GM23338 (cell line): ENCODE measurements around the gene ACOT13. TPM values are rescaled to one million over a fixed set of nuclear protein-coding genes. Genes with fewer than 3 reads are reported as not detected.
A peak's percentile ranks its signal among the peaks of the same experiment; 100 is the strongest.

ENCODE experiments used
- ATAC-seq: fragments of 200-7000 bp; cut with Tn5 transposase; 3 replicates; pipeline ENCODE4 v1.9.1; 2020
- DNase-seq: peaks from one replicate; pipeline ENCODE4 v3.0.0-alpha.2; 2015; ENCODE audit warnings: low spot score
- H2AFZ ChIP-seq: fragments of 200-600 bp; sonication (generic); 2 replicates; pipeline ENCODE4 v1.8.0; 2016; ENCODE audit warnings: antibody characterized with exemption, mild to moderate bottlenecking, moderate library complexity
- H3F3A ChIP-seq: fragments of 200-600 bp; sonication (generic); replicated peaks from 2 replicates; pipeline ENCODE4 v1.8.0; 2017; ENCODE audit warnings: antibody characterized with exemption, mixed run types, low read depth
- H3K27ac ChIP-seq: fragments of 200-600 bp; sonication (generic); 2 replicates; pipeline ENCODE4 v1.6.1; 2016; ENCODE audit warnings: low read depth
- H3K27me3 ChIP-seq: fragments of 200-600 bp; sonication (generic); 2 replicates; pipeline ENCODE4 v1.8.0; 2016; ENCODE audit warnings: mild to moderate bottlenecking, mixed run types, moderate library complexity; ENCODE audit not compliant: insufficient read depth
- H3K36me3 ChIP-seq: fragments of 200-600 bp; sonication (generic); 2 replicates; pipeline ENCODE4 v1.8.0; 2016; ENCODE audit warnings: mild to moderate bottlenecking; ENCODE audit not compliant: insufficient read depth
- H3K4me1 ChIP-seq: fragments of 200-600 bp; sonication (generic); 2 replicates; pipeline ENCODE4 v1.8.0; 2016; ENCODE audit warnings: mild to moderate bottlenecking, moderate library complexity; ENCODE audit not compliant: insufficient read depth
- H3K4me2 ChIP-seq: fragments of 200-600 bp; sonication (generic); 2 replicates; pipeline ENCODE4 v1.7.1; 2017; ENCODE audit warnings: mixed run types
- H3K4me3 ChIP-seq: fragments of 200-600 bp; sonication (generic); 2 replicates; pipeline ENCODE4 v1.6.1; 2016; ENCODE audit warnings: mixed run types
- H3K79me2 ChIP-seq: fragments of 200-600 bp; sonication (generic); replicated peaks from 2 replicates; pipeline ENCODE4 v1.8.0; 2017; ENCODE audit warnings: mild to moderate bottlenecking; ENCODE audit not compliant: insufficient read depth
- H3K9me2 ChIP-seq: fragments of 200-600 bp; sonication (generic); 2 replicates; pipeline ENCODE4 v1.8.0; 2017; ENCODE audit not compliant: insufficient read depth
- H4K20me1 ChIP-seq: fragments of 200-600 bp; sonication (generic); replicated peaks from 2 replicates; pipeline ENCODE4 v1.8.0; 2017; ENCODE audit warnings: mild to moderate bottlenecking; ENCODE audit not compliant: insufficient read depth
- H3K27ac Mint-ChIP-seq: 2 replicates; pipeline ENCODE4 v1.8.0; 2020; ENCODE audit warnings: inconsistent platforms, mild to moderate bottlenecking, moderate library complexity, mixed read lengths
- H3K27me3 Mint-ChIP-seq: 3 replicates; pipeline ENCODE4 v1.8.0; 2022; ENCODE audit warnings: low read depth, mild to moderate bottlenecking, moderate library complexity, mixed read lengths, inconsistent platforms; ENCODE audit not compliant: insufficient read depth, poor library complexity
- H3K36me3 Mint-ChIP-seq: 3 replicates; pipeline ENCODE4 v1.8.0; 2021; ENCODE audit warnings: low read depth, mild to moderate bottlenecking, inconsistent platforms, moderate library complexity, mixed read lengths
- H3K4me1 Mint-ChIP-seq: 3 replicates; pipeline ENCODE4 v1.8.0; 2020; ENCODE audit warnings: mild to moderate bottlenecking, inconsistent platforms, mixed read lengths
- H3K4me3 Mint-ChIP-seq: 3 replicates; pipeline ENCODE4 v1.8.0; 2021; ENCODE audit warnings: moderate library complexity, mild to moderate bottlenecking, inconsistent platforms, mixed read lengths
- H3K9me3 Mint-ChIP-seq: 3 replicates; pipeline ENCODE4 v1.8.0; 2020; ENCODE audit warnings: moderate library complexity, mild to moderate bottlenecking, inconsistent platforms, mixed read lengths
- CREB1 ChIP-seq: fragments of 250-450 bp; sonication (Bioruptor Pico); IDR thresholded peaks from 2 replicates; pipeline ENCODE4 v1.5.0; 2020; ENCODE audit warnings: low read depth, mild to moderate bottlenecking, moderate library complexity
- EZH2 ChIP-seq: fragments of 200-600 bp; sonication (generic); IDR thresholded peaks from one replicate; pipeline ENCODE4 v1.8.0; 2017; ENCODE audit warnings: antibody characterized with exemption, mild to moderate bottlenecking, low read depth; ENCODE audit not compliant: unreplicated experiment
- EZH2phosphoT487 ChIP-seq: fragments of 200-600 bp; sonication (generic); IDR thresholded peaks from one replicate; pipeline ENCODE4 v1.8.1; 2018; ENCODE audit warnings: antibody characterized with exemption; ENCODE audit not compliant: unreplicated experiment
- JUNB ChIP-seq: IDR thresholded peaks from one replicate; pipeline ENCODE4 v1.6.1; 2016; ENCODE audit warnings: antibody characterized with exemption; ENCODE audit not compliant: unreplicated experiment
- NANOG ChIP-seq: IDR thresholded peaks from 2 replicates; pipeline ENCODE4 v1.6.1; 2016; ENCODE audit warnings: antibody characterized with exemption, borderline replicate concordance
- POLR2AphosphoS5 ChIP-seq: IDR thresholded peaks from 2 replicates; pipeline ENCODE4 v1.6.1; 2016; ENCODE audit warnings: antibody characterized with exemption, low read depth
- STAT1 ChIP-seq: IDR thresholded peaks from one replicate; pipeline ENCODE4 v1.6.1; 2016; ENCODE audit warnings: antibody characterized with exemption; ENCODE audit not compliant: unreplicated experiment
- ZNF114 ChIP-seq: fragments of 250-450 bp; sonication (Bioruptor Pico); IDR thresholded peaks from 2 replicates; pipeline ENCODE4 v1.5.0; 2020; ENCODE audit warnings: mild to moderate bottlenecking, moderate library complexity
- ZNF331 ChIP-seq: fragments of 250-450 bp; sonication (Bioruptor Pico); IDR thresholded peaks from 2 replicates; pipeline ENCODE4 v1.5.0; 2020; ENCODE audit warnings: low read depth, mild to moderate bottlenecking, moderate library complexity
- ZNF462 ChIP-seq: fragments of 250-450 bp; sonication (Bioruptor Pico); IDR thresholded peaks from 2 replicates; pipeline ENCODE4 v1.5.0; 2020; ENCODE audit warnings: mild to moderate bottlenecking, moderate library complexity
- polyA plus RNA-seq: library from polyadenylated mRNA; unstranded; fragments of >200 nt; fragmentation: Nextera tagmentation; extraction: Ambion mirVana; gene quantifications from 2 replicates; pipeline ENCODE4 v1.2.1, GENCODE V29; 2016
- total RNA-seq: library from RNA; depleted of rRNA; stranded (reverse); fragments of >200 nt; shearing (Covaris generic); gene quantifications from 2 replicates; pipeline ENCODE4 v1.2.3, GENCODE V29; 2014
- TF ChIP-seq, protein P1 (sequence below): IDR thresholded peaks from one replicate; pipeline ENCODE4 v1.6.1; 2018; ENCODE audit warnings: antibody characterized with exemption; ENCODE audit not compliant: unreplicated experiment
- TF ChIP-seq, protein P2 (sequence below): IDR thresholded peaks from 2 replicates; pipeline ENCODE4 v1.6.1; 2016; ENCODE audit warnings: antibody characterized with exemption
- TF ChIP-seq, protein P3 (sequence below), 2 experiments: fragments of 200-600 bp in 1 of 2; sonication (generic) in 1 of 2; conservative IDR thresholded peaks; 2 replicates each; pipeline versions ENCODE4 v1.5.1 to v1.6.1; 2016 to 2017; ENCODE audit warnings: antibody characterized with exemption in 2 of 2, low read depth in 2 of 2, mild to moderate bottlenecking in 2 of 2, moderate library complexity in 1 of 2

ACOT13 gene
- total and polyA plus RNA-seq, 2 experiments from 2014 or later = 17.8 to 175 TPM

- Histone ChIP-seq H3K27me3 (no peaks in the 10 kb centered on the region), H3K36me3 (peaks cover 8% of the 10 kb centered on the region), H3F3A (no peaks in the 10 kb centered on the region), H3K27ac (peak overlapping the region; percentile 14; the same call in 1 of the 2 replicates), H4K20me1 (no peaks in the 10 kb centered on the region), H3K79me2 (peaks cover 74% of the 10 kb centered on the region), H3K4me3 (no peak overlapping the region), H2AFZ (no peak overlapping the region), H3K9me2 (no peaks in the 10 kb centered on the region), H3K4me1 (peaks cover 13% of the 10 kb centered on the region), H3K4me2 (no peak overlapping the region)
- ATAC-seq (no peak), DNase-seq (no peak)
- H3K27me3 Mint-ChIP-seq = no peaks in the 10 kb centered on the region
- no peaks in the 10 kb centered on the region for H3K9me3 Mint-ChIP-seq
- TF ChIP-seq EZH2 (no peak), ZNF462 (CRISPR knock-in tag) (no peak), STAT1 (no peak), ZNF114 (CRISPR knock-in tag) (no peak), EZH2phosphoT487 (no peak), CREB1 (no peak), POLR2AphosphoS5 (no peak), JUNB (no peak), ZNF331 (no peak), NANOG (no peak)
- TF ChIP-seq, protein P1, sequence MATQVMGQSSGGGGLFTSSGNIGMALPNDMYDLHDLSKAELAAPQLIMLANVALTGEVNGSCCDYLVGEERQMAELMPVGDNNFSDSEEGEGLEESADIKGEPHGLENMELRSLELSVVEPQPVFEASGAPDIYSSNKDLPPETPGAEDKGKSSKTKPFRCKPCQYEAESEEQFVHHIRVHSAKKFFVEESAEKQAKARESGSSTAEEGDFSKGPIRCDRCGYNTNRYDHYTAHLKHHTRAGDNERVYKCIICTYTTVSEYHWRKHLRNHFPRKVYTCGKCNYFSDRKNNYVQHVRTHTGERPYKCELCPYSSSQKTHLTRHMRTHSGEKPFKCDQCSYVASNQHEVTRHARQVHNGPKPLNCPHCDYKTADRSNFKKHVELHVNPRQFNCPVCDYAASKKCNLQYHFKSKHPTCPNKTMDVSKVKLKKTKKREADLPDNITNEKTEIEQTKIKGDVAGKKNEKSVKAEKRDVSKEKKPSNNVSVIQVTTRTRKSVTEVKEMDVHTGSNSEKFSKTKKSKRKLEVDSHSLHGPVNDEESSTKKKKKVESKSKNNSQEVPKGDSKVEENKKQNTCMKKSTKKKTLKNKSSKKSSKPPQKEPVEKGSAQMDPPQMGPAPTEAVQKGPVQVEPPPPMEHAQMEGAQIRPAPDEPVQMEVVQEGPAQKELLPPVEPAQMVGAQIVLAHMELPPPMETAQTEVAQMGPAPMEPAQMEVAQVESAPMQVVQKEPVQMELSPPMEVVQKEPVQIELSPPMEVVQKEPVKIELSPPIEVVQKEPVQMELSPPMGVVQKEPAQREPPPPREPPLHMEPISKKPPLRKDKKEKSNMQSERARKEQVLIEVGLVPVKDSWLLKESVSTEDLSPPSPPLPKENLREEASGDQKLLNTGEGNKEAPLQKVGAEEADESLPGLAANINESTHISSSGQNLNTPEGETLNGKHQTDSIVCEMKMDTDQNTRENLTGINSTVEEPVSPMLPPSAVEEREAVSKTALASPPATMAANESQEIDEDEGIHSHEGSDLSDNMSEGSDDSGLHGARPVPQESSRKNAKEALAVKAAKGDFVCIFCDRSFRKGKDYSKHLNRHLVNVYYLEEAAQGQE = no peak
- TF ChIP-seq, protein P2, sequence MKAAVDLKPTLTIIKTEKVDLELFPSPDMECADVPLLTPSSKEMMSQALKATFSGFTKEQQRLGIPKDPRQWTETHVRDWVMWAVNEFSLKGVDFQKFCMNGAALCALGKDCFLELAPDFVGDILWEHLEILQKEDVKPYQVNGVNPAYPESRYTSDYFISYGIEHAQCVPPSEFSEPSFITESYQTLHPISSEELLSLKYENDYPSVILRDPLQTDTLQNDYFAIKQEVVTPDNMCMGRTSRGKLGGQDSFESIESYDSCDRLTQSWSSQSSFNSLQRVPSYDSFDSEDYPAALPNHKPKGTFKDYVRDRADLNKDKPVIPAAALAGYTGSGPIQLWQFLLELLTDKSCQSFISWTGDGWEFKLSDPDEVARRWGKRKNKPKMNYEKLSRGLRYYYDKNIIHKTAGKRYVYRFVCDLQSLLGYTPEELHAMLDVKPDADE = no peak
- TF ChIP-seq, protein P3, sequence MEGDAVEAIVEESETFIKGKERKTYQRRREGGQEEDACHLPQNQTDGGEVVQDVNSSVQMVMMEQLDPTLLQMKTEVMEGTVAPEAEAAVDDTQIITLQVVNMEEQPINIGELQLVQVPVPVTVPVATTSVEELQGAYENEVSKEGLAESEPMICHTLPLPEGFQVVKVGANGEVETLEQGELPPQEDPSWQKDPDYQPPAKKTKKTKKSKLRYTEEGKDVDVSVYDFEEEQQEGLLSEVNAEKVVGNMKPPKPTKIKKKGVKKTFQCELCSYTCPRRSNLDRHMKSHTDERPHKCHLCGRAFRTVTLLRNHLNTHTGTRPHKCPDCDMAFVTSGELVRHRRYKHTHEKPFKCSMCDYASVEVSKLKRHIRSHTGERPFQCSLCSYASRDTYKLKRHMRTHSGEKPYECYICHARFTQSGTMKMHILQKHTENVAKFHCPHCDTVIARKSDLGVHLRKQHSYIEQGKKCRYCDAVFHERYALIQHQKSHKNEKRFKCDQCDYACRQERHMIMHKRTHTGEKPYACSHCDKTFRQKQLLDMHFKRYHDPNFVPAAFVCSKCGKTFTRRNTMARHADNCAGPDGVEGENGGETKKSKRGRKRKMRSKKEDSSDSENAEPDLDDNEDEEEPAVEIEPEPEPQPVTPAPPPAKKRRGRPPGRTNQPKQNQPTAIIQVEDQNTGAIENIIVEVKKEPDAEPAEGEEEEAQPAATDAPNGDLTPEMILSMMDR (conservative IDR thresholded peaks at IDR 0.05; ENCODE audit: low read depth in 2 of 2) = no peak
- peaks cover 62% of the 10 kb centered on the region for H3K36me3 Mint-ChIP-seq
- peaks cover 37% of the 10 kb centered on the region for H3K4me1 Mint-ChIP-seq
- peak overlapping the region; percentile 86; the same call in 1 of the 2 replicates for H3K27ac Mint-ChIP-seq
- no peak overlapping the region for H3K4me3 Mint-ChIP-seq
Measured at GRCh38 chr6:24660105-24660504, 6.8 kb upstream of the ACOT13 start.
